ENCODE measurements around the gene UBASH3A. TPM values are rescaled to one million over a fixed set of nuclear protein-coding genes. Genes with fewer than 3 reads are reported as not detected.

Gene UBASH3A
- total RNA-seq, 1 donor from 2014 or later, result not detected

GRCh38 chr21:42411197-42411869 lies 7.6 kb downstream of the UBASH3A start:
- no peak for DNase-seq (ENCODE audit: low read depth in 2 of 2)

- no peak for DNase-seq (ENCODE audit: low read depth in 2 of 2)
Observed at GRCh38 chr21:42411891-42412635, 8.4 kb downstream of the UBASH3A start.

- DNase-seq (ENCODE audit: low read depth in 2 of 2), result no peak
Observed at GRCh38 chr21:42412636-42412933, 8.9 kb downstream of the UBASH3A start.

- DNase-seq (ENCODE audit: low read depth in 2 of 2), result no peak
Observed at GRCh38 chr21:42413093-42413492, 9.4 kb downstream of the UBASH3A start.

GRCh38 chr21:42413500-42413899 lies 9.8 kb downstream of the UBASH3A start:
- DNase-seq (ENCODE audit: low read depth in 2 of 2), result no peak

- no peak for DNase-seq (ENCODE audit: low read depth in 2 of 2)
Observed at GRCh38 chr21:42414066-42414465, 10.4 kb downstream of the UBASH3A start.

GRCh38 chr21:42414553-42414927 lies 10.8 kb downstream of the UBASH3A start:
- DNase-seq (ENCODE audit: low read depth in 2 of 2), result no peak

GRCh38 chr21:42414928-42415769 lies 11.4 kb downstream of the UBASH3A start:
- DNase-seq (ENCODE audit: low read depth in 2 of 2), result peak; percentile 37 to 86

- no peak for DNase-seq (ENCODE audit: low read depth in 2 of 2)
Observed at GRCh38 chr21:42417533-42417932, 13.8 kb downstream of the UBASH3A start.

- no peak for DNase-seq (ENCODE audit: low read depth in 2 of 2)
Observed at GRCh38 chr21:42418886-42419285, 15.2 kb downstream of the UBASH3A start.

GRCh38 chr21:42419845-42420244 lies 16.1 kb downstream of the UBASH3A start:
- DNase-seq (ENCODE audit: low read depth in 2 of 2), result no peak

- DNase-seq (ENCODE audit: low read depth in 2 of 2), result no peak
Observed at GRCh38 chr21:42421018-42421793, 17.5 kb downstream of the UBASH3A start.

GRCh38 chr21:42423197-42423675 lies 19.5 kb downstream of the UBASH3A start:
- DNase-seq (ENCODE audit: low read depth in 2 of 2), result no peak

GRCh38 chr21:42423685-42424084 lies 20.0 kb downstream of the UBASH3A start:
- DNase-seq (ENCODE audit: low read depth in 2 of 2), result no peak

GRCh38 chr21:42424914-42425541 lies 21.3 kb downstream of the UBASH3A start:
- peak in 1 of 2 donors; percentile 40 for DNase-seq (ENCODE audit: low read depth in 2 of 2)

GRCh38 chr21:42425591-42425990 lies 21.9 kb downstream of the UBASH3A start:
- DNase-seq (ENCODE audit: low read depth in 2 of 2), result no peak

- DNase-seq (ENCODE audit: low read depth in 2 of 2), result no peak
Observed at GRCh38 chr21:42426424-42426823, 22.7 kb downstream of the UBASH3A start.

- DNase-seq (ENCODE audit: low read depth in 2 of 2), result no peak
Observed at GRCh38 chr21:42426876-42427480, 23.3 kb downstream of the UBASH3A start.

GRCh38 chr21:42427809-42428419 lies 24.2 kb downstream of the UBASH3A start:
- no peak for DNase-seq (ENCODE audit: low read depth in 2 of 2)

GRCh38 chr21:42429021-42429420 lies 25.3 kb downstream of the UBASH3A start:
- DNase-seq (ENCODE audit: low read depth in 2 of 2), result no peak

Data from dermis microvascular lymphatic vessel endothelial cell (primary cell).